Raji (cell line): ENCODE data around the gene ITPR1.

ENCODE experiments used
- POLR2A ChIP-seq: IDR thresholded peaks from 2 replicates; pipeline ENCODE4 v1.6.1; 2011; ENCODE audit warnings: low read depth, low read length, control low read depth; ENCODE audit not compliant: insufficient read depth

ITPR1 gene

DNA sequence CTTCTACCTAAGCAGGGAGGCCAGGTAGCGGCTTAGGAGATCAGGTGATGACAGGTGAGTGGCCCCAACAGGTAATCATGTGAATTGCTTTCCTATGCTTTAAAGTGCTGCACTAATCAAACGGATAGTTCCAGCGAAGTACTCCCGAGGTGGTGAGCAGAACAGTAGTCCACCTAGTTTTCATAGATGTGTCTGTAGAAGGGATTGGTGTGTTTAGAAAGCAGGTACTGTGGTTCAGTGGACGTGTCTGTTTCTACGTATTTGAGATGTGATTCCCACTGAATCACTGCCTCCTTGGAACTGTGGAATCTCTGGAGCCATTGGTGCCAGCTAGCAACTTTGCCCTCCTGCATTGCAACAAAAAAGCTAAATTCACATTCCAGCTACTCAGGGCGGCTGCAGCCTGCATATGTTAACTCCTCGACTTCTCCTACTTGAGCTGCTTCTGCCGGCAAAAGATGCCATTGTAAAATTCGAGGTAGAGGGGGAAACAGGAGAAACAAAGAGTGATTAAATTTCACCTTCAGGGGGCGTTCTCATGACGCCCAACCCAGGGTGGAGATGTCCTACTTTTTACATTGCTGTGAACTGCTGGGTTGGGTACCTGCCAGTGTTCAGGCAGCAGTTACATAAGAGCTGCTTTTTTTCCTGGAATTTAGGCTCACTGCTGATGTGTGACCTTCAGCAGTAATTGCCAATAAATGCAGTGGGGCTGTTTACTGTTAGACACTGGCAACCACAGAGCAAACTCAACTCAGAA lies 227.3 kb downstream of the ITPR1 start:
- no peak for TF ChIP-seq POLR2A

DNA sequence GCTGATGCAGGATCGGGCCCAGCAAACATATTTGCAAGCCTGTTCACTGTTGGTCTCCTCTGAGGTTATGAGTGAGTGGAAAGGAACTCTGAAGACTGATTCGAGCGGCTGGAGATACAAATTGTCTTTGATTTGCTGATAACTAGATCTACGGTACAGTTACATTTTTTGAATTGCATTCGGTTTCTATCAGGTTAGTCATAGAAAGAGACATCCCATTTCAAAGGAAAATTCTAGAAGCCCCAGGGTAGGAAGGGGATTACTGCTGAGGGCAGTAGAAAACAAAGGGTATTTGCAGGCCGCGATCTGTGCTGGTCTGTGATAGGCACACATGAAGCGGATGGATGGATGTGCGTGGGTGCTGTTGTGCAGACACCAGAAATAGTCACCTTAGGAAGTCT lies 228.4 kb downstream of the ITPR1 start:
- TF ChIP-seq POLR2A, result no peak

DNA sequence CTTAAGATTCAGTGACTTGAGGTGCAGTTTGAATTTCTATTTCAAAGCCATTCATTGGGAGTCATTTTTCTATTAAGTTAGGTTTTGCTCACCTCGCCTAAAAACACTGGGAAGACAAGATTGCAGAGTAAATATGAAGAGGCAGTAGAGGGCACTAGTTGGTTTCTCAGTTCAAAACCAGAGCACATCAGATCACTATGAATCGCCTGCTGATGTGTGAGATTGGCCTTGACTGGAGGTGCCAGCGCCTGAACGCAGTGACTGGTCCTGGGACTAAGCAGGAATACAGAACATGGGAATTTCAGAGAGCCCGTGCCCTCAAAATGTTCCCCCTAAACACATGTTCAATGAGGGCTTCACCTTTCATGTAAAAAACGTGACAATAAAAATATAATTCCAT lies 229.0 kb downstream of the ITPR1 start:
- TF ChIP-seq POLR2A, result no peak

DNA sequence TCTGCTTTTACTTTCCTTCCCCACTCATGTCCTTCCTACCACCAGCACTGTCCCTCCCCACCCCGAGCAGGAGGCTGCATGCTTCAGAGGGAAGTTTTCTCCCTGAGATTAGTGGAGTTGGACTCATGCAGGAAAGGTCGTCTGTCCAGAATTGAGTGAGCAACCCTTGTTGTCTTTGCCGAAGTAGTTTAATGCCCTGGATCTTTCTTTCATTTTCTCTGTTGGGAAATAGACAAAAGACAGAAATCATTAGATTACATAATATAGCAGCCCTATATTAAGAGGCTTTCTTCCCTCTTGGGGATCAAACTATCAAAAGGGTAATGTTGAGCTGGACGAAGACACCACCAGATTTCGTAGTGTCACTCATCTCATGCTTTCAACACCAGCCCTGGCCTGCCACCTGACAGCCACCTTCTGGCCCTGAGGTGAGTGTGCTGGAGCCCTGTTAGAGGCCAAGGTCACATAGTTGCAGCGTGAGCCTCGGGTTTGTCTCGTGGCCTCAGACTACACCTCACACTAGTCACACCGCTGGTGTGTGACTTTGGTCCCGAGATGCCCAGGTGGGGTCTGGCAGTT lies 231.0 kb downstream of the ITPR1 start:
- no peak for TF ChIP-seq POLR2A

DNA sequence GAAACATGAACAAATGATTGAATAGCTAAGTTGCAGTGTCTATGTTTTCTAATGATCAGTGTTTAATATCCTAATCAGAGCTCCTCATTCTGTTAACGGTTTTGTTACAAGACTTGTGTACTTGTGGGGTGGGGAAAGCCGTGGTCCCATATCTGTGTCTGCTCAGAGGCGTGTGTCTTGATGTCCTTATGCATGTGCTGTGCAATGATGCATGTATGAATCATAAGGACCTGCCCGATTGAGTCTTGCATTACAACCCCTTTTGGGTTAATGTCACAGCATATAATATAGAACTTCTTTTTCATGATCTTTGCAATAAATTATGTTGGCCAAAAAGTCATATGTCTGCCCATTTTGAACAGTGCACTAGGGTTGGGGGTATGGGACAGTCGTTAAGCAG lies 233.4 kb downstream of the ITPR1 start:
- no peak for TF ChIP-seq POLR2A

DNA sequence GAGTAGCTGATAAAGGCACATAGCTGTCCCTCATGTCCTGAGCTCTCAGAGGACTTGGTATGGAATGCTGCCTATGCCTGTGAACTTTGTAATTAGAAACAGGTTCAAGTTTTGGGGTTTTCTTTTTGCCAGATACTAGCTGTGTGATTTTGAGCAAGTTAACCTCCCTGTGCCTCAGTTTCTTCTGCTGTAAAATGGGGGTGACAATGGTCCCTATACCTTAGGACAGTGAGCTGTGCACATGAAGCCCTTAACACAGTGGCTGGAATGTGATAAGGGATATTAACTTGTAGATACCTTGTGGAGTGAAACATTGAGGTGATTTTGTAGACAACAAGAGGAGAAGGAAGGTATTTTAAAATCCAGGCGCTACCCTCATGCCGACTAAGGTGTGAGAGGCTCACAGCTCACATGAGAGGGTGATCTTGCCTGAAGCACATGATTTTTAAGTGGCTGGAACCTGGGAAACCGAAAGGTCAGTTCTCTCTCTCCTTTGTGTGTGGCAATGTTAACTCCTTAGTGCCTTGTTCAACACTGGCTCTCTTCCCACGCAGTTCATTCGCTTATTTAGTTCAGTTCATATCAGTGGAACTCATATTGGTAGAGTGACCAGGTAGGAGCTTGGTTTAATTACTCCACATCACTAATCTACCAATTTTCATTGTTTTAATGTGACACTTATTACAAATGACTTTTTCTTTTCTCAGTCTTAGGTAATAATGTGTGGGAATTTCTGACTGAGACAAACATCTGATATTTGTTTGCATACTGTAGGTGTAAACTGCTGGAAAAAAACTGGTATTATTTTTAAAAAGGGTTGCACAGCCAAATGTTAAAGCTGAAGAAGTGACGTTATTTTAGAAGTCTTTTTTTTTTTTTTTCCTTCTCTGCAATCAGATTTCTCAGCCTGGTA lies 236.2 kb downstream of the ITPR1 start:
- no peak for TF ChIP-seq POLR2A

DNA sequence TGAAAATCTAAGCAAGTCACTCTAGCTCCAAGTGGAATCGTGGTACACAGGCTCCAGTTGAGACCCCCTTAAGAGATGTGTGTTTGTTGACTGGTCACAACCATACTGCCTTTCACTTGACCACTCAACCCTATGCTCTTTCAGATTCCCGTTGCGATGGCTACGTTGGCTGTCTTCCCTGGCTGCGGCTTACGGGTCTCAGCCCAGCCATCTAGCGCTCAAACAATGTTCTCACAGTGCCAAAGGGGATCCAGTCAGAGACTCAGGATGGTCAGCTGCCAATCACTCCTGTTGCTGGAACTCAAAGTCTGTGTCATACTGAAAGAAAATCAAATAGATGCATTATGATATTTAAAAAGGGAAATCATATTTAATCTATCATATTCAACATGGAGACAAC lies 237.6 kb downstream of the ITPR1 start:
- TF ChIP-seq POLR2A, result no peak

DNA sequence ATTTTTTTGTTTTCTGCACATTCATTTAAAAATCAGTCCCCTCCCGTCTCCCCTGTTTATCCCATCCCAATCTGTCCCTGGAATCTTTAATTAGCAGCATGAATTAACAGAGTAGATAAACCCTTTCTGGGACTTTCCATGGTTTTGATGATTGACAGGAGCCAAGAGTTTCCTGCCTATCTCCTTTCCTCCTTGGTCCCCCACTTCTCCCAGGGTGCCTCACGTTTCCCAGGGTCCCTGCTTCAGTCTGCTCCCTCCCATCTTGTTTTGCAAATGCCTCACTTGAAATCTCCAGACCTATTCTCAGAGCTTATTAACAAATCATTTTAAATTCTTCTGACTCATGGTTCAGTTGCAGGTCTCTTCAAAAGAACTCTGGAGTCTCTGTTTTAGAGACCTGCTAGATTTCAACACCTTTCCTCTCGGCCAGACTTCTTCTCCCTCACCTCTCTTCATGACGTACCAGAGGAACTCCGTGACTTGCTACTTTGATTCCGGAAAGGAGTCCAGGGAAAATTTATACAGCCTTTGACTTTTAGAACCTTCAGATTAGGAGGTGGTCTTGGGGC lies 238.5 kb downstream of the ITPR1 start:
- no peak for TF ChIP-seq POLR2A

DNA sequence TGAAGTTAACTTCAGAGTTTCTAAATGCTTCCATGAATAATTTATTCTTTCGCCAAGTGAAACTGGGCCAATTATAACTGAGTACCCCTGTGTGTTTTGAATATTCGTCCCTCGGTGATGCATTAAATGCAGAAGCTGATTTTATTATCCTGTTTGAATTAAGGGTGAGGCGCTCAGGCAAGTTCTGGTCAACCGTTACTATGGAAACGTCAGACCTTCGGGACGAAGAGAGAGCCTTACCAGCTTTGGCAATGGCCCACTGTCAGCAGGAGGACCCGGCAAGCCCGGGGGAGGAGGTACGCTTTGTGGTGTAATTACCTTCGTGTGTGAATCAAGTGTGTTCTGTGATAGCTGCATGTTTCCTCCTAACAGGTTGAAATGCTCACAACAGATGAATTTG lies 239.8 kb downstream of the ITPR1 start:
- no peak for TF ChIP-seq POLR2A

DNA sequence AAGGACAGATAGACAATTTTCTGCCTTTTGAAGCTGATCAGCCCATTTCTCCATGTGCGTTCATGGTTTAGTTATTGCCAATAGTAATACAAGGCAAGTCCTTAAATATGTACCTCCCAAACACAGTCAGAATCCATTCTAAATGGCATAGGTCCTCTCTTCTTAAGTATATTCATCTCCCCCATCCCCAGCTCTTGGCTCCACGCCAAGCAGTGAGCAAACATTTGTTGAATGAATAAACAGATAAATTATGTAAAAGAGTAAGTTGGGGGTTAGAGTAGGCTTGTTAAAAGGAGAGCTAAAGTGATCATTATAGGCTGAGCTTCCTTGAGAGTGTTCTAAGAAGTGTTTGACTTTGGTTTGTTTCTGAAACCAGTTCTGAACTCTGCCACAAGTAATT lies 241.3 kb downstream of the ITPR1 start:
- TF ChIP-seq POLR2A, result no peak

DNA sequence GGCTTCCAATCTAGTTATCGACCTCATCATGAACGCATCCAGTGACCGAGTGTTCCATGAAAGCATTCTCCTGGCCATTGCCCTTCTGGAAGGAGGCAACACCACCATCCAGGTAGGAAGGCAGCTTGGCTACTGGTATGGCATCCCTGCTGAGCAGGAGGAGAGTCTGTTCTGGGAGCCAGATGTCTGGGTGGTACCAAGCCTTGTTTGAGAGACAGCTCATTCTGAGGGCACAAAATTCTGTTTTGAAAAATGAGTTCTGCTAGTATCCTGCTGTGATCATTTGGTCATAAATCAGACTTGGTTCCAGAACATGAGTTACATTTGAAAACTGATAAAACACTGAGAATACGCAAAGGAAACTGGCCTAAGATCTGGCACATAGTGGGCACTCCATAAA lies 242.1 kb downstream of the ITPR1 start:
- no peak for TF ChIP-seq POLR2A

DNA sequence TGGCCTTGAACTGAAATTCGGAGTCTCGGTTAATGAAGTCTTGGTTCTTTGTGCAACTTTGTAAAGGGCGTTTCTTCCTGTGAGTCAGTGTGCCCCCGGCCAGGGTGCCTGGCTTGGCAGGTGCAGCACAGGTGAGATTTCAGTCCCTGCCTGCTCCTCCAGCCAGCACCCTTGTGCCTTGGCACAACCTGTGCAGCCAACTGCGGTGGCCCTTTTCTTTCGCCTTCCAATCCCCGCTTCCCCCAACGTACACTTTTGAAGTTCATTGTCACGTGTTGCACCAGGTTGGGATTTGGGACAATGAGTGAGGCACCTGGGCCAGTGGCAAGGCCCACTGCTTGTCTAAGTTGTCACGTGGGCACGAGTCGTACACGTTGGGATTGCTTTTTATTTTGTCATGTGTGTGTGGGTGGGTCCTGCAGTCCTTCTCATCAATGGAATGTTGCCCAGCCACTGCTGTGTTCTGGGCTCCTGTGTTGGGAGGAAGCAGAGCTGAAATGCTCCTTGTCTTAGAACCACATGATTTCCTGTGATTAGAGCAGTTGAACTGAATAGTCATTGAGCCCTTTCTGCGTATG lies 243.2 kb downstream of the ITPR1 start:
- no peak for TF ChIP-seq POLR2A

DNA sequence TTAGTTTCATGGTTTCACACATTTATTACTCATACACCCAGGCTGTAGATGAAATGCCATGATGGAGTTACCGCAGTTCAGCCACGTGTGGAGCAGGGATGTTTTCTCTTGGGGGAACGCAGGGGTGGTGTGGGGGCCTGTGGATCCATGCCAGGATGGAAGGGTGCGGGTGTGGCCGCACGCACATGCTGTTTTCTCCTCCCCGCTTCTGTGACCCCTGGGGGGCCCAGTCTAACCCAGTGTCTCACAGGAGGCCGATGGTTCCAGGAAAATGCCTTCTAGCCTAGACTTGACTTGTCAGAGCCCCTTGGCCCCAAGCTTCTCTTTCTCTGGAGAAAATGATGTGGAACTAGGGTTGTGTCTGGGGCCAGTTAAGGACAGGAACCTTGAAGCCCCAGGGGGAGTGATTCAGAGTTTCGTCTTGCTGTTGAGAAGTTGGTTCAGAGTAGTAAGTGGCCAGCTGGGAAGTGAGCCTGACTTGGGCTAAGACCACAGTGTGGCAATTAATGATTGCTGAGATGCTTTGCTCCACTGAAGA lies 245.7 kb downstream of the ITPR1 start:
- no peak for TF ChIP-seq POLR2A

DNA sequence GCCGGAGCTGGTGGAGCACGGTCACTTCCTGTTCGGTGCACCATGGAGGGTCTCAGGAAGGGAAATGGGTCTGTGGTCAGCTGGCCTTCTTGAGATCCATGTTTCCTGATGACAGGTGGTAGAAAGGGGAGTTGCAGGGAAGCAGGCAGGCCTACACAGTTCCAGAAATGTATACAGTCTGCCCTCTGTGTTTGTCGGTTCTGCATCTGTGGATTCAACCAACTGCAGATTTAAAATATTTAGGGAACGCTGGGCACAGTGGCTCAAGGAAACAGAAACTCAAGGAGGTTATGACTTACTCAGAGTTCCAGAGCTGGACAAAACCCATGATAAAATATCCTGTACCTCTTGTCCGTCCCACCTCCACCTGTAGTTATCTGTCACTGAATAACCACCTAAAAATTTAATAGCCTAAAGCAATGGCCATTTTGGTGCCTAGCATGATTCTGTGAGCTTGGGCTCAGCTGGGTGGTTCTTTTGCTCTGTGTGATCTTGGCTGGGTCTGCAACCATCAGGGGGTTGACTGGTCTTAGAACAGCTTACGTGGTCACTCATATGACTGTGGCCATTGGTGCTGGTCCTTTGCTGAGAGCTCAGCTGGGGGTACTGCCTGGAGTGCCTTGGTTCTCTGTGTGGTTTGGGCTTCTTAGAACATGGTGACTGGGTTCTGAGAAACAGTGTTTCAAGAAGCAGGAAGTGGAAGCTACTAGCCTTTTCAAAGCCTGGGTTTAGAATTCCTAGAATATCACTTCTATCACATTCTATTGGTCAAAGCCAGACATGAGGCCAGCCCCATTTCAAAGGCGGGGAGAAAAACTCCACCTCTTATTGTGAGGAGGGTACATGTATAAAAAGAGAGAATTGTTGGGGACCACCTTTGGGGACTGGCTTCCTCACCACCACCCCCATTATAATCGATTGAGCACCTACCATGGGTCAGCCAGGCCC lies 246.4 kb downstream of the ITPR1 start:
- TF ChIP-seq POLR2A, result no peak
